NCI-H2196 treated with DMSO at 0.1 percent for 48 hours (cell line): ENCODE results near the gene TMEM184B.

ENCODE experiments used
- DNase-seq: peaks from one replicate; lab custom pipeline; 2025; ENCODE audit not compliant: unreplicated experiment; lab: John Stamatoyannopoulos, UW

Gene TMEM184B

DNA sequence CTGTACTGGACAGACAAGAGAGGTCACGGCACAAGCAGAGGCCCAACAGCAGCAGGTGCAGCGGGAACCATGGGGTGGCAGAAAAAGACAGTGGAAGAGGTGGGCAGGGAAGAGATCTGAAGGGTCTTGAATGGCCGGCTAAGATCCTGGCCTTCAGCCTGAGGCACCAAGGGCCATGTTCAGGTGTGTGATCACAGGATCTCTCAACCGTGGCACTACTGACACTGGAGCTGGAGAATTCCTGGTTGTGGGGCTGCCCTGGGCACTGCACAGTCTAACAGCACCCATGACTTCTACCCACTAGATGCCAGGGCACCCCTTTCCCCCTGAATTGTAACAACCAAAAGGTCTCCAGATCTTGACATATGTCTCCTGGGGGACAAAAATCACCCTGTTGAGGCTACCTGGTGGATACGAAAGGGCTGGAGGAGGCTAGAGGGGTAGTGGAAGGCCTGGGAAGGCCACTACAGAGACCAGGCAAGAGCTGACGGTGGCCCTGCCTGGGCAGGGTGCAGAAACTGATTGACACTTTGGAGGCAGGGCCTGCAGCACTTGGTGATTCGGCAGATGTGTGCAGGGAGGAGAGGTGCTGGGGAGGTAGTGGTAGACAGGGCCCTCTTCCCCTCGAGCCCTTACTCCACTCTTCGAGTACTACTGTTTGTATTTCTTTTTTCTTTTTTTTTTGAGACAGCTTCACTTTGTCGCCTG is 36.1 kb upstream of the TMEM184B start:
- DNase-seq = no peak

- DNase-seq = peak; percentile 5
Observed at GRCh38 chr22:38305471-38306448, 33.0 kb upstream of the TMEM184B start.

- DNase-seq = no peak
Observed at GRCh38 chr22:38304526-38304925, 31.7 kb upstream of the TMEM184B start.

- DNase-seq = no peak
Observed at GRCh38 chr22:38303974-38304373, 31.2 kb upstream of the TMEM184B start.

DNA sequence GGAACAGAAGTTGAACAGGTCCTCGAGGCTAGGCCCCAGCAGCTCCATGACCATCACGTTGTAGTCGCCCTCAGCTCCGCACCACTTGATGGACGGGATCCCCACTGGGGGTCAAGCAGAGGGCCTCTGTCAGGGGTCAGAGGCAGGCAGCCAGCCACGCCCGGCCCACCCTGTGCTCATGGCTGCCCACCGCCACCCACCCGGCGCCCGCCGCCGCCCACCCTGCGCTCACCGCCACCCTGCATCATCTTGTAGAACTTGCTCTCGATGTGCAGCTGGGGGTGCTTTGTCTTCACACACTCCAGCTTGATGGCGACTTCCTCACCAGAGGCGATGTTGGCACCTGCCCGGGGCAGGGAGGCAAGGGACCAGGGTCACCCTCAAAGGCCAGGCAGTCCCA is 30.1 kb upstream of the TMEM184B start:
- no peak for DNase-seq

DNA sequence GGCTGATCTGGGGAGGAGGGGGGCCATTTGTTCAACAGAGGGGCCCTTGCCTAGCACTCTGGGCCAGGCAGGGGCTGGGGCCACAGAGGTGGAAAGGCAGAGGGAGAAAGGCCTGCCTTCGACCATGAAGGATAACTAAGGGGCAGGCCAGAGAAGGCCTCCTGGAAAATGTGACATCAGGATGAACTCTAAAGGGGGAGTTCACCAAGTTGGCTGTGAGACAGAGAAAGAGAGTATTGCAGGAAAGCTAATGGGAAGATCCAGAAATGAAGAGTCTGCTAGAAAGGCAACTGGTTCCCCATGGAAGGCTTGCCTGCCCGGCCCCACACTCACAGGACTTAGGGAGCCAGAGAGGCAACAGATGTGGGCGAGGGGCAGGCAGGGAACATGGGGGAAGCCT is 28.1 kb upstream of the TMEM184B start:
- no peak for DNase-seq

DNA sequence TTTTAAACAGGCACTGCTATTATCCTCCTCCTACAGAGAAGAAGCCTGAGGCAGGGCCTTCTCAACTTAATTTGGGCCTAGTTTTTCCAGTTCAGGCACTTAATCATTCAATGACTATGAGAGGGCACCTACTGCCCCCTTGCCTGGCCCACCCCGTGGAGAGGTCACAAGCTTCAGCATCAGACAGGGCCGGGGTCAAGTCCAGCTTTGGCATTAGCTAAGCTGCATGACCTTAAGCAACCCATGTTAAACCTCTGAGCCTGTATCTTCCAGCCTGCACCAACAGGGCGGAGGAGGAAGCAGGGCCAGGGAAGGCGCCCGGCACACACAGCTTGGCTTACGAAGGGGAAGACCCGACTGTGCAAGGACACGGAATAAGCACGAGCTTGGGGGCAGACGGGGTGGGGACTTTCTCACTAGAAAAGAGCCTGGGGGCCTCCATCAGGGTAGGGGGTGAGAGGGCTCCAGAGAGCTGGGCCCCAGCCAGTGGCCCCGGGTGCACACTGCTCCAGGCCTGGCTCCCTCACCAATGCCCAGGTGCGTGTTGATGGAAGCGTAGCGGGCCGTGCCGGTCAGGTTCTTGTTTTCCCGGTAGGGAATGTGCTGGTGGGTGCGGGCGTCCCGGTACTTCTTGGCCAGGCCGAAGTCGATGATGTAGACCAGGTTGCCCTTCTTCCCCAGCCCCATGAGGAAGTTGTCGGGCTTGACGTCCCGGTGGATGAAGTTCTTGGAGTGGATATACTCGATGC is 27.6 kb upstream of the TMEM184B start:
- DNase-seq = no peak

DNA sequence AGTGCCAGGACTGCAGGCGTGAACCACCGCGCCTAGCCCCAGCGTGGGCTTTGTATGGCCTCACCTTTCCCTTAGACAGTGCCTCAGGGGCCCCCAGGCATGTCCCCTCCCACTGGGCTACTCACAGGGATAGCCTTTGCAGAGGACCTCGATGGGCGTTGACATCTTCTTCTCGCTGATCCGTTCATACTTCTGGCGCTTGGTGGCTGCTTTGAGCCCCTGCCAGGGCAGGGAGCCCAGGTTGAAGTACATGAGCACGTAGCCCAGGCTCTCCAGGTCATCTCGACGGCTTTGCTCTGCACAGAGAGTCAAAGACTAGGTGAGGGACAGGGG is 26.9 kb upstream of the TMEM184B start:
- no peak for DNase-seq

DNA sequence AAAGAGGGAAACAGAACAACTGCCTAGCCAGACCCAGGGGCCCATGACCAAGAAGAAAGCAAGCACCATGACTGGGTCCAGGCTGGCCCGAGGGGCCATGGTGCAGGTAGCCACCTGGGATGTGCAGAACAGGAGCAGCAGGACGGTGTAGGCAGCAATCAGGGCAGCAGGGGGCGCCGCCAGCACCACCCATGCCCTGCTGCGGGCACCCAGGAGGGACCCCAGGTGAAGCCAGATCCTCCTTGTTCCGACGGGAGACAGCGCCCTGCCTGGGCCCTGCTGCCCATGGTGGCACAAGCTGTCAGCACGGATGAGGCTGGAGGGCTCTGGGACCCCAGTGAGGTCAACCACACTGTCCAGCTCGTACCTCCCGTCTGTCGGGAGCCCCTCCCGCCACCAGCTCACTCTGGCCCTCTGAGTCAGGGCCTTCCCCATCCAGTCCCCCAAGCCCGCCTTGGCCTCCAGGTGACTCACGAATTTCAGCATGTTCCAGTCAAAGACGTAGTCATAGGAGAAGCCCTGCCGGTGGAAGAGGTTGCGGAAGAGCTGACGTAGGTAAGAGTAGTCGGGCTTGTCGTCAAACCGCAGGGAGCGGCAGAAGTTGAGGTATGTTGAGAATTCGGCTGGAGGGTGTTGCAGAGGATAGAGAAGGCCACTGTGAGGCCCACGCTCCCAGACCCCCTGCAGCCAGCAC is 25.6 kb upstream of the TMEM184B start:
- no peak for DNase-seq

GRCh38 chr22:38296372-38296771 is 23.6 kb upstream of the TMEM184B start:
- DNase-seq = no peak

DNA sequence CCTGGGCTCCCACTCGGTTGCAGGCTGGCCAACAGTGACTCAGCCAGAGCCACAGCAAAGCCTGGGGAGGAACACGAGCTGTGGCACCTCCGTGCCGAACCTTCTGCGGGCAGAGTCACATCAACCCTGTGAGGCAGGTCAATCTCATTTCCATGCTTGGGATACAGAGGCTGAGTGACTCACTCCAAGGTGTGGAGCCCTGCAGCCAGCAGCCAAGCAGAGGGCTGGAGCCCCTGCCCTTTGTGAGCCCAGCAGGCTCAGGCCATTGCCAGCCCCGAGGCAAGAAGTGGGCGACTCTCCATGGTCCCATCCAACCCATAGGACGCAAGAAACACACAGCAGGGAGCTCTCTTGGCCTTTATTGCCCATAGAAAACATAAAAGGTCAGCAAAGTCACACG is 23.1 kb upstream of the TMEM184B start:
- DNase-seq = no peak

DNA sequence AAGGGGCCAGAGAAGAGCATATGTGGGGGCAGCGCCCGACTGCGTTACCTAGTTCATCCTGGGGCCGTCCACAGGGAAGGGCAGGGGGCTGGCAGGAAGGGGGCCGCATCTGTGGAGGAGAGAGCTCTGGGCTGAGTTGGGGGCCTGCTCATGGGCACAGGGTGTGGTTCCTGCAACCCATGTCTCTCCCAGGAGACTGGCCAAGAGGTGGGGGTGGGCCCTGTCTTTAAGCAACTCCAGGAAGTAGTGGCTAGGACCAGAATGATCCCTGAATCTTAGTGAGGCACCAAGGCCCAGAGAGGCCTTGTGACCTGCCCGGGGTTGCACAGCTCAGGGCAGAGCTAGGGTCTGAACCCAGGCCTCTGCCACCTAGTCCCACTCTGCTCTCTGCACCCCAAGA is 22.5 kb upstream of the TMEM184B start:
- DNase-seq = no peak

- DNase-seq = no peak
Observed at GRCh38 chr22:38294193-38294592, 21.4 kb upstream of the TMEM184B start.

DNA sequence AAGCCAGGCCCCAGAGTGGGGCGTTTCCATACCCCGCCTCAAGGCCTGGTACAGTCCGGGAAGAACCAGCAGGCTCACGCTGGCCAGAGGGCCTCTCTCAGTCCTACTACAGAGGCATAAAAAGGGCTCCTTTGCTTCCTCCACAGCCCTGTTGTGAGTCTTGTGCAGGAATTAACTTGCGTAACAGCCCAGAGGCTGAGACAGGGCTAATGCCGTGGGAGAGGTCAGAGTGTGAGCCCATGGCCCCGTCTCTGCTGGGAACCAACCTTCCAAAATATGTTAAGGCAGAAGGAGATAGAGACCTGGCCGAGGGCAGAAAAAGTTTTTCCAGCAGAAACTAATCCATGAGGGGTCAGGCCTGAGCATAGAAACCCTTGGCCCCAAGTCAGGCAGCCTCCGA is 19.9 kb upstream of the TMEM184B start:
- no peak for DNase-seq

DNA sequence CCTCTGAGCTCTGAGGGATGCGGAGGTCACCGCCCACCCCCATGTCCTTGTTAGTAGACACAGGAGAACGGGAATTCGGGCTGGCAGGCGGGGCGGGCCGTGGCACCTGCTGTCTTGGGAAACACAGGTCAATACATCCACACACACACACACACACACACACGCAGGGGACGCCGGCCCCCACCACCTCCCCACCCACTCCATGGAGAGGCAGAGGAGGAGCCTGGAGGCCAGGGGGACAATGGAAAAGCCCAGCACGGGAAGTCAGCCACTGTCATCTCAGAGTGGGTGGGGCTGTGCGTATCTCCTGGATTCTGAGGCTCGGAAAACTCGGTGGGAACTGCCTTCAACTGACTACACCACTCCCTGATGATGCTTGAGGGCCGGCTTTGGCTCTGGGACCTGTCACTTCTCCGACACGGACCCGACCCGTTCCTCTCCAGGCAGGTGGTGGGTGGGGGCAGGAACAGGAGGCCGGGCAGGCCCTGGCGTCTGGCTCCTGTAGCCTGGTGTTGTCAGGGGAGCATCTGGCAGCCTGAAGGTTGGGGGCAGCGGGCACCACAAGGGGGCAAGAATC is 18.5 kb upstream of the TMEM184B start:
- no peak for DNase-seq

DNA sequence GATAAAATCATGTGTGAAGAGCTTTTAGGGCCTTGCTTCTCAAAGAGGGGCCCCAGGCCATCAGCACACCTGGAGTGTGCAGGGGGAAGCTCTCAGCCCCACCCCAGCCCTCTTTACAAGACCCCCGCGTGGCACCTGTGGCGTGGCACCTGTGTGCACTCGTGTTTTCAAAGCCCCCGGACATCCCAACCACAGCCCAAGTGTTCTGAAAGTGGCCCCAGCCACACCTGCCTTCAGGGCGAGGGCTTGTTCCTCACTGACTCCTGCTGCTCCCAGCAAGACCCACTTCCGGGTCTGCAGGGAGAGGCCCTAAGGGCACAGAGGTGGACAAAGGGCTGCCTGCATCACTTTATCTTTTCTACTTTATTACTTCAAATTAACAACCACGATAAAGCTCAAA is 17.5 kb upstream of the TMEM184B start:
- no peak for DNase-seq

- peak; percentile 10 for DNase-seq
Observed at GRCh38 chr22:38289583-38290082, 16.8 kb upstream of the TMEM184B start.

DNA sequence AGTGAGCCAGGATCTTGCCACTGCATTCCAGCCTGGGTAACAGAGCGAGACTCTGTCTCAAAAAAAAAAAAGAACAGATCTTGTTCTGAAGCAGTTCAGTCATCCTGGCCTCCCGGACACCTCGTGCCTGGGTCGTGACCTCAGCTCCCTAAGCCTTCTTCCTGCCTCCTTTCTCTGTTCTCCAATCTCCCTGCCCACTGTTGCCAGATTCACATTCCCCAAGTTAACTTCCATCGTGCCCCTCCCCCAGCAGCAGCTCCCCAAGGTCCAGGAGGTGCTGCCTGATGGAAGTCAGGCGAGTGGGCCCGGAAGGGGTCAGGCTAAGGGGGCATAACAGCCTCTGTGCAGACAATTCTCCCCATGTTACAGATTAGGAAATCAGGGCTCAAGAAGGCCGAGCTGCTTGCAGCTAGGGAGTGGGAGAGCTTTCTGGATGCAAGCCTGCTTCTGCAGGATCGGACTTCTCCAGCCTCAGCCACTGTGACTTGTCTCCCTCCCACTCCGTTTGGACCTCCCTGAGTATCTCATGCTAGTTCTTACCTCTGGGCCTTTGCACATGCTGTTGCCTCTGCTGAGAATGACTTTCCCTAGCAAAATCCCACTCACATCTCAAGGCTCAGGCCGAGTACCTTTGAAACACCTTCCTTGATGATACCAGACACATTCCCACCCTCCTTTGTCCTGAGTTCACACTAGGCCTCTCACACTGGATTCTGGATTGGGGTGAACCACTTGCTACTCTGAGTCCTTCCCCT is 14.3 kb upstream of the TMEM184B start:
- no peak for DNase-seq

GRCh38 chr22:38285018-38285417 is 12.2 kb upstream of the TMEM184B start:
- no peak for DNase-seq

DNA sequence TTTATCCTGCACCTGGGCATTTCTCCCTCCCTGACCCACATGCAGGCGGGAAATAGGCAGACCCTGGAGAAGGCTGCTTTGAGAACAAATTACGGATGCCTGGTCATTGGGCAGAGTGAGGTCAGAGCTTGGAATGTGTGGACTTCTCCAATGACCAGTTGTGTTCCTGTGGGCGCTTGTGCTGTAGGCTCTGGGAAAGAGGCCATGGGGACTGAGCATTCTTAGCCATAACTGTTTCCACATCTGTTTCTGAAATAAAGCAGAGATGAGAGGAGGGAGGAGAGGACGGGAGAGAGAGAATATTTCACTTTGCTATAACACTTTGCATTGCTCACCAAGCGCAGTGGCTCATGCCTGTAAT is 11.2 kb upstream of the TMEM184B start:
- no peak for DNase-seq
